Hematopoietic multipotent progenitor cell treated with erythropoietin and hydrocortisone succinate and interleukin-3 and kit ligand, for 6 days (in vitro differentiated cells): Measurements from ENCODE around the gene CBX5.
A peak's percentile ranks its signal among the peaks of the same experiment; 100 is the strongest.
"Not testable (repeated sequence)": the region's sequence is repeated elsewhere in the genome, so short reads cannot be mapped to it uniquely, and the experiment has no call there.

Experiments
- DNase-seq: peaks from one replicate; pipeline ENCODE4 v3.0.0-alpha.2; 2015

Gene CBX5

DNA sequence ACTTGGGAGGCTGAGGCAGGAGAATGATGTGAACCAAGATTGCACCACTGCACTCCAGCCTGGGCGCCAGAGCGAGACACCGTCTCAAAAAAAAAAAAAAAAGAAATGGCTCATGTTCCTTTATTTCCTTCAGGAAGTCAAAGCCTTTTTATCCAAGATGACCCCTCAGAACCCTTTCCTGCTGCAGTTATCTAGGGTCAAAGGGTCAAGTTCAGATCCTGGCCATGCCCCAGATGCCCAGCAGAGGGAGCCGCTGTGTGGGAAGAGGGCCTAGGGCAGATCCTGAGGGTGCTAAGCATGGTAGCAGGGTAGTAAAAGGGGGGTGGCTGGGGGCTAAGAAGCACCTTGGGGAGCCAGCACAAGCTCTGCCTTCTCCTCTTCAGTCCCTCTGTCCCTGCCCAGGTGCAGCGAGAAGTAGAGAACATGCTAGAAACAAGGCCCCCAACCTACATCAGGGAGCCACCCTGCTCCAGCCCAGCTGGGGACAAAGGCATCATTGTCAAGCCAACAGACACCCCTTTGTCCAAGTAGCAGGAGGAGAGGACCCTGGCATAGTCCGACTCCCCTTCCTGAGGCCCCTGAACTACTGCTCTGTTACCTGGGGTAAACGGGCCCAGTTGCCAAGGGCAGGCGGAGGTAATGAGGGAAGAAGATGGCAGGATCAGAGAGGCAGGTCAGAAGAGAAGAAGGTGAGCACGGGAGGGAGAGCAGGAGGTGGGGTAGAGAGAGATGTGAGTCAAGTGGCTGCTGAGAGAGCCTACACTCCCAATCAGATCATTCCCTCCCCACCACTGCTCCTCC, 14.4 kb upstream of the CBX5 start:
- peak; percentile 89 for DNase-seq

- DNase-seq: no peak
Measured at GRCh38 chr12:54292931-54293241, 13.0 kb upstream of the CBX5 start.

GRCh38 chr12:54292083-54292930, 12.4 kb upstream of the CBX5 start:
- DNase-seq: no peak

- peak; percentile 61 for DNase-seq
Measured at GRCh38 chr12:54287261-54288157, 7.6 kb upstream of the CBX5 start.

DNA sequence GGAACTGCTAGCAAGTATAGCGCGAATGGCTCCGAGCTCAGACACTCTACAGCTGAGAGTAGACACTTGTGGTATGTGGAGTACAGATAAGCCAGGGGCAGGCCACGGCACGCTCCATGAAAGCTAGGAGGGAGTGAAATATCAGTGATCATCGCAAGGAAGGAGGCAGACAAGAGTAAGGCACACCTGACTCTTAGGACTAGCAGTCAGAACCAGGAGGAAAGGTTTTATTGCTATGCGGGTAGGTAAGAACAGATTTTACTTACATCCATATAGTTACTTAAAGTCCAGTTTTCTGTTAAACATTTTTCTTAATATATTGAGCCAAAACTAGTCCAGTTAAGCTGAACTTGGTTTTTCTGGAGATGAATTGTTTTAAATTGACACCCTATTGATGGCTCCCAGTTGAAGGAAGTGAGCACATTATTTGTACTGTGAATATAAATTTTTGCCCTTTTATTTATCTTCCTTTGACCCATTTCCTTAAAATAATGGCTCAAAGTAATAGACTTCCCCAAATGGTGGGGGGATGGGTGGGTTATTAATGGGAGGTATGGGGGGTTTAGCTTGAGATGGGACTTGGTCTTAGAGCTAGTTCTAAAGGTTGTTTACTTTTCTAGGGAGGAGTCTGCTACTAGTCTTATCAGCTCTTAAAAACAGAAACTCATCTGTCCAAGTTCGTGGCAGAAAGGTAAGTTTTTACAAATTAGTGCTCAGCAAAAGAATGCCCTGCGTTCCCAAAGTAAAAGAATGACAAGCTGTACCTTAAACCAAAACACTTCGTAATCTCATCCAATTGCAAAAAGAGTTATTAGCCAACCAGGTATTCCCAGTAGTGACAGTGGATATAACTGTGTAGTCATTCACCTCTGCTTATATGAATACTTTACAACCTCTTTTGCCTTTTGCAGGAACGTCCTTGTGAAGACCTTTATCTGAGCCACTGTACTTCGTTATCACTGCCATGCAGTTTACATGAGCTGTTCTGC, 6.4 kb upstream of the CBX5 start:
- peak; percentile 87 for DNase-seq

- DNase-seq: peak; percentile 58
Measured at GRCh38 chr12:54285150-54286041, 5.5 kb upstream of the CBX5 start.

DNA sequence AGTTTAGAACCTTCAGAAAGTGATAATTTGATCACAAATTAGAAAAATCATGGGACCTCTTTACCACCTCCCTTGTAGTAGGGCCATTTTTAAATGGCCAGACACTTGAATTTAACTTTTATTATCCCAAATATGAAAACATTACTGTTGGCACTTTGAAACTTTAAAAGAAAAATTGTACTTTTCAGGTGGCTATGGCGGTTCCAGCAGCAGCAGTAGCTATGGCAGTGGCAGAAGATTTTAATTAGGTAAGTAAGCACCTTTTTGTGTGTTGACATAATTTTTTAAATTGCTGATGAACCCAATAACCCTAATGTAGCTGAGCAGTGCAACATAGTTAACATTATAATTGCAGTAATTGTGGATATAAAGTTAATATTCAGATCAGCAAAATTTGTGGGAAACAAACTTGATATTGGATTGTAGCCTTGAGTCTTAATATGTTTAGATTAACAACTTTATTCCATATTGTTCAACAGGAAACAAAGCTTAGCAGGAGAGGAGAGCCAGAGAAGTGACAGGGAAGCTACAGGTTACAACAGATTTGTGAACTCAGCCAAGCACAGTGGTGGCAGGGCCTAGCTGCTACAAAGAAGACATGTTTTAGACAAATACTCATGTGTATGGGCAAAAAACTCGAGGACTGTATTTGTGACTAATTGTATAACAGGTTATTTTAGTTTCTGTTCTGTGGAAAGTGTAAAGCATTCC, 4.3 kb upstream of the CBX5 start:
- not testable (repeated sequence) for DNase-seq

- peak; percentile 54 for DNase-seq
Measured at GRCh38 chr12:54282949-54283593, 3.1 kb upstream of the CBX5 start.

- DNase-seq: not testable (repeated sequence)
Measured at GRCh38 chr12:54281694-54282093, 1.8 kb upstream of the CBX5 start.

- not testable (repeated sequence) for DNase-seq
Measured at GRCh38 chr12:54281261-54281638, 1.3 kb upstream of the CBX5 start.

DNA sequence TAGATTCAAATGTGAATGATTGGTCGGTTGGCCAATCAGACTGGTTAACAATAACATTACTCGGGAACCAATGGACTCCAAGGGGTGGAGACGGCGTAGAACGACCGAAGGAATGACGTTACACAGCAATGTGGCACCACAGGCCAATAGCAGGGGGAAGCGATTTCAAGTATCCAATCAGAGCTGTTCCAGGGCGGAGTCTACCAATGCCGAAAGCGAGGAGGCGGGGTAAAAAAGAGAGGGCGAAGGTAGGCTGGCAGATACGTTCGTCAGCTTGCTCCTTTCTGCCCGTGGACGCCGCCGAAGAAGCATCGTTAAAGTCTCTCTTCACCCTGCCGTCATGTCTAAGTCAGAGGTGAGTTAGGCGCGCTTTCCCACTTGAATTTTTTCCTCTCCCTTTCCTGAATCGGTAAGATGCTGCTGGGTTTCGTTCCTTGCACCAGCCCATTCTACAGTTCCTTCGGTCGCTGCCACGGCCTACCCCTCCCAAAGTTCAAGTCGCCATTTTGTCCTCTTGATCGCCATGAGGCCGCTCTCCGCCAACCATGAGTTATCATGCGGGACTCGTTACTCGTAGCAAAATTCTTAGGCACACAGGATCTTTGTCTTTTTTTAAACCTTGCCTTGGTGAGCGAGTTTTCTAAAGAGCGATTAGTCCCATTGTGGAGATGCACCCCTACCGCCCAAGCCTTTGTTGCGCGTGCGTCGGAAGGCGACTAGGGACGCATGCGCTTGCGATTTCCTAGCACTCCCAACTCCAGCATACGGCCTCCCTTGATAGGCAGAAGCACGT, 742 bp upstream of the CBX5 start, which contains the start of gene HNRNPA1:
TSS of gene HNRNPA1 (plus strand) at position 259 of the 793 bp plus-strand sequence. CDS start at position 341, 82 bp downstream.
- peak; percentile 100 for DNase-seq

DNA sequence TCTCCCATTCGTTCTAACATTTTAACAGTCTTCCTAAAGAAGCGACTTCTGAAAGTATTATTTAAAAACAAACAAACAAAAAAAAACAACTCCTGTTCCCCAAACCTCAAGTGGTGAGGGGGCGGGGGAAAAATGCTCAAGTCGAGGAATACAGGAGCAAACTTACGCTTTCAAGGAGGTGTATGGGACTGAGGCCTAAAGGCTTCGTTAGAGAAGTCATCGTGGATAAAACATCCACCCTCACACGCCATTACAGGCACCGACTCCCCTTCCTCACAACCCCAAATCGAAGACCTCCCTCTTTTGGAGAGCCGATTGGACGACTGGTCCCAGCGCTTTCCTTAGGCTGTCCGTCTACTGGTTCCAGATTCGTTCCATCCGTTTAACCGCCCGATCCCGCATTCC, 693 bp downstream of the CBX5 start:
- DNase-seq: no peak

DNA sequence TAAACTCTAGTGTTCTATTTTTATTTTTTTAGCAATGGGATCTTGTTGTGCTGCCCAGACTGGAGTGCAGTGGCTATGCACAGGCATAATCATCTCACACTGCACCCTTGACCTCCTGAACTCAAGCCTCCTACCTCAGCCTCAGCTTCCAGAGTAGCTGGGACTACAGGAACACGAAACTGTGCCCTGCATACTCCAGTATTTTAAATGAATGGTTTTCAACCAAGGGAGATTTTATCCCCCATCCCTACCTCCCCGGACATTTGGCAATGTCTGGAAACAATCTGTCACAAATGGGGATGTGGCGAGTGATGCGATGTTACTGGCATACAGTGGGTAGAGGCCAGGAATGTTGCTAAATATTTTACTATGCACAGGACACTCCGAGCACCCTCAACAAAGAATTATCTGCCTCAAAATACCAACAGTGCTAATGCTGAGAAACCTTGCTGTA, 2.1 kb downstream of the CBX5 start:
- DNase-seq: peak; percentile 43

DNA sequence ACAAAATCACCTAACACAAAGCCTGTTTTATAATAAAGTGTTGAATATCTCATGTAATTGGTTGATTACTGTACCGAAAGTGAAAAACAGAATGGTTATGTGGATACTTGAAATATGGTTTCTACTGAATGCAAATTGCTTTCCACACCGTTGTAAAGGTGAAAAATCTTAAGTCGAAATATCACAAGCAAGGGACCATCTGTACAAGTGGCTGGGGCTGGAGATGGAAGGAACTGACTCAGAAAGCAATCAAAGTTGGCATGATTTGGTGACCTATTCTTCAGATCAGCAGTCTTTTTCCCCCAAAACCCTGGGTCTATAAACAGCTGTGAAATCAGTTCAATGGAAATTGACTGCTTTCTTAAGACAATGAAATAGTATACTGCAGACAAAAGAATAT, 3.6 kb downstream of the CBX5 start:
- DNase-seq: no peak

GRCh38 chr12:54273981-54274380, 5.9 kb downstream of the CBX5 start:
- no peak for DNase-seq

DNA sequence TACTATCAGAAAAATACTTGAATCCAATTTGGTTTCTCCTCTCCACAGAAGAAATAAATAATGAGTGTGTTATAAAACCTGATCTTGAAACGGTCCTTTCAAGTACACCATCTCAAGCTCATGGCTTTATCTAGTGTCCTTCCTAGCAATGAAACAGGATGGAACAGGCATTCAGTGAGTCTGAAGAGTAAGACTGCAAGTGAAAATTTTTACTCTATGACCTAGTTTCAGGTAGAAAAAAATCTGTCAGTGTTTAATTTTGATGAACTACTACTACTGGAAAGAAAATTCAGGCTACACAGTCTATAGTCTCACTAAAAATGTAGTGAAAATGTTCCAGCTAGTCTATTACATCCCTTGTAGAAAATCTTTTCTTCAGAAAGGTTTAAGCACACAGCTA, 7.7 kb downstream of the CBX5 start:
- no peak for DNase-seq

GRCh38 chr12:54270345-54270744, 9.6 kb downstream of the CBX5 start:
- DNase-seq: no peak

GRCh38 chr12:54266852-54267251, 13.1 kb downstream of the CBX5 start:
- DNase-seq: no peak
